Metanephros (tissue), 2 donors: Measurements from ENCODE around the gene SGCD. TPM values are rescaled to one million over a fixed set of nuclear protein-coding genes. Genes with fewer than 3 reads are reported as not detected.

ENCODE experiments used
- small RNA-seq: library from RNA; depleted of rRNA; stranded (forward); fragments of <200 nt; gene quantifications from one replicate; pipeline ENCODE3, GENCODE V24; 2014; ENCODE audit warnings: low replicate concordance
- total RNA-seq: library from RNA; depleted of rRNA; stranded (reverse); fragments of >200 nt; gene quantifications from one replicate; pipeline ENCODE4 v1.2.3, GENCODE V29; 2014

SGCD gene
- total RNA-seq, result 26.6 TPM

DNA sequence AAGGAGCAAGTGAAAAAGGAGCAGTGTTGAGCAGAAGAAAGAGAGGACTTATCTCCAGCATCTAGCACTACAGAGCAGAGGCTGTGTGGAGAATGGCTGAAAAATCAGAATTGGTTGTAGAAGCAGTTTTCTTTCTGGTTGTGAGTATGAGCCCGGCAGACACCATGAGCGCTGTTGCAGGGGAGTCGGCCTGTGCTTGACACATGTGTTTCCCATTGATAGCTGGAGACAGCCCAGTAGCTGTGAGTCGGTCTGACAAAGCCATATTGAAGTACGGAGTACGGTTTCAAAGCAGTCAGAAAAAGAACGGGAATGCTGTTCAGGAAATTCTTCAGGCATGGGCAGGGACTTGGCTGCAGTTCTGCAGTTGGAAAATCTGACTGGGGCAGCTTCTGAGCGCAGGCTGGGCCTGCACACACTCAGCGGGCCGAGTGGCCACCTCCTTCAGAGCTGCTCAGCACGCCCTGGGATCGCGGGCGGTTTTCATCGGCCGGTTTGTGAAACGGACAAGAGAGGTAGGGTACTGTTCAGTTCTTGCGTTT is at the start of gene SGCD:
TSS of gene SGCD (plus strand) at position 447 of the 542 bp plus-strand sequence.

Small RNA genes within 50 kb of the gene (small RNA-seq; reads per million reads assigned to genes)
- gene AC027308.1, result not detected
- gene RNU6-556P, result not detected
